ENCODE data around the gene TRIM10. TPM values are rescaled to one million over a fixed set of nuclear protein-coding genes. Genes with fewer than 3 reads are reported as not detected.

The TRIM10 gene
- total and polyA plus RNA-seq, 2 experiments from 2014 or later = 0.31 TPM; not detected in 1

- H3K4me3 ChIP-seq = no peak overlapping the region
- H4K20me1 ChIP-seq (replicated peaks; ENCODE audit: insufficient read depth) = peaks cover 28% of the 10 kb centered on the region
- no peak for TF ChIP-seq ZNF331 (CRISPR knock-in tag; IDR thresholded peaks at IDR 0.05; ENCODE audit: low read depth)
- Mint-ChIP-seq H3K4me1 (peaks cover 15% of the 10 kb centered on the region), H3K9me3 (no peaks in the 10 kb centered on the region), H3K4me3 (no peak overlapping the region), H3K36me3 (ENCODE audit: low read depth) (peaks cover 39% of the 10 kb centered on the region), H3K27ac (no peak overlapping the region), H3K27me3 (ENCODE audit: insufficient read depth, low read depth, poor library complexity) (peaks cover 7% of the 10 kb centered on the region)
- H3K27me3 ChIP-seq (ENCODE audit: insufficient read depth) = no peaks in the 10 kb centered on the region
- H3F3A ChIP-seq (replicated peaks; ENCODE audit: low read depth) = no peaks in the 10 kb centered on the region
- ATAC-seq (no peak), DNase-seq (ENCODE audit: low spot score) (no peak)
- H3K79me2 ChIP-seq (replicated peaks; ENCODE audit: insufficient read depth) = peaks cover 38% of the 10 kb centered on the region
- H3K27ac ChIP-seq (ENCODE audit: low read depth) = no peak overlapping the region
- H3K9me2 ChIP-seq (ENCODE audit: insufficient read depth) = no peaks in the 10 kb centered on the region
- H3K36me3 ChIP-seq (ENCODE audit: insufficient read depth) = peaks cover 9% of the 10 kb centered on the region; the same call in 1 of the 2 replicates
- no peak overlapping the region for H3K4me2 ChIP-seq
- no peak overlapping the region for H2AFZ ChIP-seq
- peaks cover 23% of the 10 kb centered on the region for H3K4me1 ChIP-seq (ENCODE audit: insufficient read depth)
Measured at GRCh38 chr6:30200551-30201281, 39.7 kb upstream of the TRIM10 start.

- H3K4me3 Mint-ChIP-seq = no peak overlapping the region
- no peak for ATAC-seq
- peaks cover 15% of the 10 kb centered on the region for H3K79me2 ChIP-seq (replicated peaks; ENCODE audit: insufficient read depth)
- H3K27me3 Mint-ChIP-seq (ENCODE audit: insufficient read depth, low read depth, poor library complexity) = peaks cover 7% of the 10 kb centered on the region
- no peak overlapping the region for H3K27ac Mint-ChIP-seq
- H3K9me3 Mint-ChIP-seq = no peaks in the 10 kb centered on the region
- H3K27me3 ChIP-seq (ENCODE audit: insufficient read depth) = no peaks in the 10 kb centered on the region
- no peaks in the 10 kb centered on the region for H3K9me2 ChIP-seq (ENCODE audit: insufficient read depth)
- no peak overlapping the region for H3K4me3 ChIP-seq
- peaks cover 9% of the 10 kb centered on the region; the same call in 1 of the 2 replicates for H3K36me3 ChIP-seq (ENCODE audit: insufficient read depth)
- H3K27ac ChIP-seq (ENCODE audit: low read depth) = no peak overlapping the region
- no peak overlapping the region for H3K4me2 ChIP-seq
- no peak overlapping the region for H2AFZ ChIP-seq
- peaks cover 41% of the 10 kb centered on the region for H3K36me3 Mint-ChIP-seq (ENCODE audit: low read depth)
- peaks cover 13% of the 10 kb centered on the region for H4K20me1 ChIP-seq (replicated peaks; ENCODE audit: insufficient read depth)
- no peak for DNase-seq (ENCODE audit: low spot score)
- no peaks in the 10 kb centered on the region for H3F3A ChIP-seq (replicated peaks; ENCODE audit: low read depth)
- peaks cover 23% of the 10 kb centered on the region for H3K4me1 ChIP-seq (ENCODE audit: insufficient read depth)
- H3K4me1 Mint-ChIP-seq = peaks cover 13% of the 10 kb centered on the region
- TF ChIP-seq ZNF114 (CRISPR knock-in tag; IDR thresholded peaks at IDR 0.05) (no peak), STAT1 (IDR thresholded peaks at IDR 0.05; ENCODE audit: unreplicated experiment) (no peak), NANOG (IDR thresholded peaks at IDR 0.05; ENCODE audit: borderline replicate concordance) (no peak), JUNB (IDR thresholded peaks at IDR 0.05; ENCODE audit: unreplicated experiment) (no peak), CREB1 (CRISPR knock-in tag; IDR thresholded peaks at IDR 0.05; ENCODE audit: low read depth) (no peak), ETS1 (IDR thresholded peaks at IDR 0.05) (no peak), POLR2AphosphoS5 (IDR thresholded peaks at IDR 0.05; ENCODE audit: low read depth) (no peak)
- TF ChIP-seq, protein P1, sequence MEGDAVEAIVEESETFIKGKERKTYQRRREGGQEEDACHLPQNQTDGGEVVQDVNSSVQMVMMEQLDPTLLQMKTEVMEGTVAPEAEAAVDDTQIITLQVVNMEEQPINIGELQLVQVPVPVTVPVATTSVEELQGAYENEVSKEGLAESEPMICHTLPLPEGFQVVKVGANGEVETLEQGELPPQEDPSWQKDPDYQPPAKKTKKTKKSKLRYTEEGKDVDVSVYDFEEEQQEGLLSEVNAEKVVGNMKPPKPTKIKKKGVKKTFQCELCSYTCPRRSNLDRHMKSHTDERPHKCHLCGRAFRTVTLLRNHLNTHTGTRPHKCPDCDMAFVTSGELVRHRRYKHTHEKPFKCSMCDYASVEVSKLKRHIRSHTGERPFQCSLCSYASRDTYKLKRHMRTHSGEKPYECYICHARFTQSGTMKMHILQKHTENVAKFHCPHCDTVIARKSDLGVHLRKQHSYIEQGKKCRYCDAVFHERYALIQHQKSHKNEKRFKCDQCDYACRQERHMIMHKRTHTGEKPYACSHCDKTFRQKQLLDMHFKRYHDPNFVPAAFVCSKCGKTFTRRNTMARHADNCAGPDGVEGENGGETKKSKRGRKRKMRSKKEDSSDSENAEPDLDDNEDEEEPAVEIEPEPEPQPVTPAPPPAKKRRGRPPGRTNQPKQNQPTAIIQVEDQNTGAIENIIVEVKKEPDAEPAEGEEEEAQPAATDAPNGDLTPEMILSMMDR (conservative IDR thresholded peaks at IDR 0.05; ENCODE audit: low read depth in 2 of 2) = no peak
- TF ChIP-seq, protein P2, sequence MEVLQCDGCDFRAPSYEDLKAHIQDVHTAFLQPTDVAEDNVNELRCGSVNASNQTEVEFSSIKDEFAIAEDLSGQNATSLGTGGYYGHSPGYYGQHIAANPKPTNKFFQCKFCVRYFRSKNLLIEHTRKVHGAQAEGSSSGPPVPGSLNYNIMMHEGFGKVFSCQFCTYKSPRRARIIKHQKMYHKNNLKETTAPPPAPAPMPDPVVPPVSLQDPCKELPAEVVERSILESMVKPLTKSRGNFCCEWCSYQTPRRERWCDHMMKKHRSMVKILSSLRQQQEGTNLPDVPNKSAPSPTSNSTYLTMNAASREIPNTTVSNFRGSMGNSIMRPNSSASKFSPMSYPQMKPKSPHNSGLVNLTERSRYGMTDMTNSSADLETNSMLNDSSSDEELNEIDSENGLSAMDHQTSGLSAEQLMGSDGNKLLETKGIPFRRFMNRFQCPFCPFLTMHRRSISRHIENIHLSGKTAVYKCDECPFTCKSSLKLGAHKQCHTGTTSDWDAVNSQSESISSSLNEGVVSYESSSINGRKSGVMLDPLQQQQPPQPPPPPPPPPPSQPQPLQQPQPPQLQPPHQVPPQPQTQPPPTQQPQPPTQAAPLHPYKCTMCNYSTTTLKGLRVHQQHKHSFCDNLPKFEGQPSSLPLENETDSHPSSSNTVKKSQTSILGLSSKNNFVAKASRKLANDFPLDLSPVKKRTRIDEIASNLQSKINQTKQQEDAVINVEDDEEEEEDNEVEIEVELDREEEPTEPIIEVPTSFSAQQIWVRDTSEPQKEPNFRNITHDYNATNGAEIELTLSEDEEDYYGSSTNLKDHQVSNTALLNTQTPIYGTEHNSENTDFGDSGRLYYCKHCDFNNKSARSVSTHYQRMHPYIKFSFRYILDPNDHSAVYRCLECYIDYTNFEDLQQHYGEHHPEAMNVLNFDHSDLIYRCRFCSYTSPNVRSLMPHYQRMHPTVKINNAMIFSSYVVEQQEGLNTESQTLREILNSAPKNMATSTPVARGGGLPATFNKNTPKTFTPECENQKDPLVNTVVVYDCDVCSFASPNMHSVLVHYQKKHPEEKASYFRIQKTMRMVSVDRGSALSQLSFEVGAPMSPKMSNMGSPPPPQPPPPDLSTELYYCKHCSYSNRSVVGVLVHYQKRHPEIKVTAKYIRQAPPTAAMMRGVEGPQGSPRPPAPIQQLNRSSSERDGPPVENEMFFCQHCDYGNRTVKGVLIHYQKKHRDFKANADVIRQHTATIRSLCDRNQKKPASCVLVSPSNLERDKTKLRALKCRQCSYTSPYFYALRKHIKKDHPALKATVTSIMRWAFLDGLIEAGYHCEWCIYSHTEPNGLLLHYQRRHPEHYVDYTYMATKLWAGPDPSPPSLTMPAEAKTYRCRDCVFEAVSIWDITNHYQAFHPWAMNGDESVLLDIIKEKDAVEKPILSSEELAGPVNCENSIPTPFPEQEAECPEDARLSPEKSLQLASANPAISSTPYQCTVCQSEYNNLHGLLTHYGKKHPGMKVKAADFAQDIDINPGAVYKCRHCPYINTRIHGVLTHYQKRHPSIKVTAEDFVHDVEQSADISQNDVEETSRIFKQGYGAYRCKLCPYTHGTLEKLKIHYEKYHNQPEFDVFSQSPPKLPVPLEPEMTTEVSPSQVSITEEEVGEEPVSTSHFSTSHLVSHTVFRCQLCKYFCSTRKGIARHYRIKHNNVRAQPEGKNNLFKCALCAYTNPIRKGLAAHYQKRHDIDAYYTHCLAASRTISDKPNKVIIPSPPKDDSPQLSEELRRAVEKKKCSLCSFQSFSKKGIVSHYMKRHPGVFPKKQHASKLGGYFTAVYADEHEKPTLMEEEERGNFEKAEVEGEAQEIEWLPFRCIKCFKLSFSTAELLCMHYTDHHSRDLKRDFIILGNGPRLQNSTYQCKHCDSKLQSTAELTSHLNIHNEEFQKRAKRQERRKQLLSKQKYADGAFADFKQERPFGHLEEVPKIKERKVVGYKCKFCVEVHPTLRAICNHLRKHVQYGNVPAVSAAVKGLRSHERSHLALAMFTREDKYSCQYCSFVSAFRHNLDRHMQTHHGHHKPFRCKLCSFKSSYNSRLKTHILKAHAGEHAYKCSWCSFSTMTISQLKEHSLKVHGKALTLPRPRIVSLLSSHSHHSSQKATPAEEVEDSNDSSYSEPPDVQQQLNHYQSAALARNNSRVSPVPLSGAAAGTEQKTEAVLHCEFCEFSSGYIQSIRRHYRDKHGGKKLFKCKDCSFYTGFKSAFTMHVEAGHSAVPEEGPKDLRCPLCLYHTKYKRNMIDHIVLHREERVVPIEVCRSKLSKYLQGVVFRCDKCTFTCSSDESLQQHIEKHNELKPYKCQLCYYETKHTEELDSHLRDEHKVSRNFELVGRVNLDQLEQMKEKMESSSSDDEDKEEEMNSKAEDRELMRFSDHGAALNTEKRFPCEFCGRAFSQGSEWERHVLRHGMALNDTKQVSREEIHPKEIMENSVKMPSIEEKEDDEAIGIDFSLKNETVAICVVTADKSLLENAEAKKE (CRISPR knock-in tag; IDR thresholded peaks at IDR 0.05) = no peak
Measured at GRCh38 chr6:30198166-30199084, 37.4 kb upstream of the TRIM10 start.

All from GM23338 (cell line).